SK-N-SH (cell line): ENCODE results near the gene TSKS. TPM values are rescaled to one million over a fixed set of nuclear protein-coding genes. Genes with fewer than 3 reads are reported as not detected.

ENCODE experiments used
- CTCF ChIA-PET: fragments of 300-600, 350-600 bp; formaldehyde crosslinking; extraction: SDS; loops from one replicate; lab custom pipeline; 2021; lab: Yijun Ruan, JAX
- POLR2A ChIA-PET: fragments of 350-600 bp; sonication (Branson Sonifier 250); formaldehyde crosslinking; extraction: SDS; loops from one replicate; lab custom pipeline; 2020; ENCODE audit warnings: antibody characterized with exemption, inconsistent platforms; lab: Yijun Ruan, JAX
- DNase-seq: peaks from one replicate; pipeline ENCODE4 v3.0.0; 2012
- H2AFZ ChIP-seq: fragments of 200-600 bp; sonication (generic); 2 replicates; pipeline ENCODE4 v1.8.1; 2016; ENCODE audit warnings: antibody characterized with exemption, mild to moderate bottlenecking, low read depth
- H3F3A ChIP-seq: fragments of 200-600 bp; sonication (generic); replicated peaks from 2 replicates; pipeline ENCODE3; 2016; ENCODE audit warnings: antibody characterized with exemption, mild to moderate bottlenecking; ENCODE audit not compliant: insufficient read depth
- H3K27ac ChIP-seq, 2 experiments: fragments of 200-500 bp in 1 of 2; fragments of 200-600 bp in 1 of 2; sonication (Bioruptor generic) in 1 of 2; sonication (generic), shearing (Covaris generic) in 1 of 2; 2 replicates each; pipeline versions ENCODE4 v1.5.1 to v1.6.1; 2014 to 2016; ENCODE audit warnings: low read depth in 2 of 2, inconsistent platforms in 1 of 2, low read length in 1 of 2, mild to moderate bottlenecking in 1 of 2, mixed read lengths in 1 of 2
- H3K27me3 ChIP-seq: fragments of 200-600 bp; sonication (generic), shearing (Covaris generic); 2 replicates; pipeline ENCODE4 v1.6.1; 2016; ENCODE audit warnings: mixed run types; ENCODE audit not compliant: insufficient read depth
- H3K36me3 ChIP-seq, 2 experiments: fragments of 200-500 bp in 1 of 2; fragments of 200-600 bp in 1 of 2; sonication (Bioruptor generic) in 1 of 2; sonication (generic) in 1 of 2; replicated peaks in 1 of 2; 2 replicates each; pipeline versions ENCODE3 to v1.5.1; 2014 to 2016; ENCODE audit warnings: low read length in 1 of 2, mild to moderate bottlenecking in 1 of 2; ENCODE audit not compliant: insufficient read depth in 2 of 2, control insufficient read depth in 1 of 2
- H3K4me1 ChIP-seq, 2 experiments: fragments of 200-500 bp in 1 of 2; fragments of 200-600 bp in 1 of 2; sonication (Bioruptor generic) in 1 of 2; sonication (generic), shearing (Covaris generic) in 1 of 2; 2 replicates each; pipeline versions ENCODE4 v1.5.1 to v1.6.1; 2014 to 2016; ENCODE audit warnings: low read depth in 1 of 2, low read length in 1 of 2, mixed run types in 1 of 2; ENCODE audit not compliant: insufficient read depth in 2 of 2, control insufficient read depth in 1 of 2
- H3K4me2 ChIP-seq: fragments of 200-600 bp; sonication (generic), shearing (Covaris generic); 2 replicates; pipeline ENCODE4 v1.6.1; 2017; ENCODE audit warnings: mixed run types
- H3K4me3 ChIP-seq, 2 experiments: fragments of 200-500 bp in 1 of 2; fragments of 200-600 bp in 1 of 2; sonication (Bioruptor generic) in 1 of 2; sonication (generic), shearing (Covaris generic) in 1 of 2; 2 replicates each; pipeline versions ENCODE4 v1.5.1 to v1.8.1; 2014 to 2016; ENCODE audit warnings: low read depth in 2 of 2, inconsistent platforms in 1 of 2, low read length in 1 of 2, mild to moderate bottlenecking in 1 of 2, mixed read lengths in 1 of 2, moderate library complexity in 1 of 2
- H3K79me2 ChIP-seq: fragments of 200-600 bp; sonication (generic); 2 replicates; pipeline ENCODE4 v1.8.1; 2017; ENCODE audit warnings: mild to moderate bottlenecking; ENCODE audit not compliant: insufficient read depth
- H3K9ac ChIP-seq: fragments of 200-600 bp; sonication (generic); 2 replicates; pipeline ENCODE4 v1.6.1; 2017; ENCODE audit warnings: mixed run types
- H3K9me2 ChIP-seq: fragments of 200-600 bp; sonication (generic); 2 replicates; pipeline ENCODE4 v1.6.1; 2017; ENCODE audit warnings: mixed run types
- H3K9me3 ChIP-seq: fragments of 200-600 bp; sonication (generic); 2 replicates; pipeline ENCODE4 v1.6.1; 2017; ENCODE audit warnings: mixed run types, mild to moderate bottlenecking, moderate library complexity
- H4K20me1 ChIP-seq: fragments of 200-600 bp; sonication (generic); 2 replicates; pipeline ENCODE4 v1.6.1; 2017; ENCODE audit warnings: mild to moderate bottlenecking, mixed run types; ENCODE audit not compliant: insufficient read depth
- CHD2 ChIP-seq: fragments of 150-350 bp; IDR thresholded peaks from 2 replicates; pipeline ENCODE4 v1.6.1; 2018; ENCODE audit warnings: low read length; ENCODE audit not compliant: partially characterized antibody
- ELF1 ChIP-seq: IDR thresholded peaks from 2 replicates; pipeline ENCODE4 v1.4.0; 2012
- FOSL2 ChIP-seq: IDR thresholded peaks from 2 replicates; pipeline ENCODE4 v1.4.0; 2012; ENCODE audit warnings: low read depth, mild to moderate bottlenecking, moderate library complexity, borderline replicate concordance
- FOXM1 ChIP-seq: IDR thresholded peaks from 2 replicates; pipeline ENCODE4 v1.4.0; 2012; ENCODE audit warnings: low read depth, mild to moderate bottlenecking
- GABPA ChIP-seq: IDR thresholded peaks from 2 replicates; pipeline ENCODE4 v1.4.0; 2012; ENCODE audit warnings: low read depth, mild to moderate bottlenecking
- JUND ChIP-seq: IDR thresholded peaks from 2 replicates; pipeline ENCODE4 v1.4.0; 2012
- MXI1 ChIP-seq: IDR thresholded peaks from 2 replicates; pipeline ENCODE4 v1.6.1; 2012; ENCODE audit warnings: mild to moderate bottlenecking, low read depth, low read length, improper control_type of control experiment
- NFIC ChIP-seq: IDR thresholded peaks from 2 replicates; pipeline ENCODE4 v1.4.0; 2012; ENCODE audit warnings: borderline replicate concordance
- NRF1 ChIP-seq: IDR thresholded peaks from 2 replicates; pipeline ENCODE4 v1.6.1; 2012; ENCODE audit warnings: low read depth, mild to moderate bottlenecking, low read length
- PBX3 ChIP-seq: IDR thresholded peaks from 2 replicates; pipeline ENCODE4; 2012
- POLR2AphosphoS5 ChIP-seq: IDR thresholded peaks from 2 replicates; pipeline ENCODE4 v1.6.1; 2012; ENCODE audit warnings: low read depth, low read length
- RAD21 ChIP-seq: IDR thresholded peaks from 2 replicates; pipeline ENCODE4 v1.6.1; 2012; ENCODE audit warnings: mild to moderate bottlenecking, low read length
- RCOR1 ChIP-seq: fragments of 150-350 bp; IDR thresholded peaks from 2 replicates; pipeline ENCODE4 v1.6.1; 2017; ENCODE audit warnings: antibody characterized with exemption, low read length
- RFX5 ChIP-seq: IDR thresholded peaks from 2 replicates; pipeline ENCODE4 v1.6.1; 2012; ENCODE audit warnings: mild to moderate bottlenecking, improper control_type of control experiment, low read length
- TCF12 ChIP-seq: IDR thresholded peaks from 2 replicates; pipeline ENCODE4 v1.4.0; 2012
- TEAD4 ChIP-seq: IDR thresholded peaks from 2 replicates; pipeline ENCODE4 v1.4.0; 2012; ENCODE audit warnings: mild to moderate bottlenecking, borderline replicate concordance; ENCODE audit not compliant: insufficient read depth
- USF2 ChIP-seq: fragments of 150-350 bp; IDR thresholded peaks from 2 replicates; pipeline ENCODE4 v1.6.1; 2017; ENCODE audit warnings: antibody characterized with exemption, low read length, low read depth, borderline replicate concordance
- YY1 ChIP-seq: IDR thresholded peaks from 2 replicates; pipeline ENCODE4 v1.4.0; 2012; ENCODE audit warnings: low read depth, mild to moderate bottlenecking
- ZBTB33 ChIP-seq: IDR thresholded peaks from 2 replicates; pipeline ENCODE4 v1.4.0; 2012; ENCODE audit warnings: low read depth, borderline replicate concordance
- WGBS: methylation state at CpG from one replicate; pipeline ENCODE4 v1.1.6; 2017; ENCODE audit warnings: low lambda C conversion rate; 5-methylcytosine and 5-hydroxymethylcytosine counted together
- polyA plus RNA-seq, 3 experiments: library from polyadenylated mRNA; depleted of rRNA; stranded (reverse); fragments of >200 nt; gene quantifications; 2 replicates each; pipeline ENCODE4 v1.2.3, GENCODE V29; 2012
- TF ChIP-seq, protein P1 (sequence below): fragments of 200-600 bp; sonication (generic); IDR thresholded peaks from 2 replicates; pipeline ENCODE4 v1.6.1; 2017; ENCODE audit warnings: antibody characterized with exemption, mild to moderate bottlenecking, moderate library complexity
- TF ChIP-seq, protein P2 (sequence below): IDR thresholded peaks from 2 replicates; pipeline ENCODE4 v1.4.0; 2012; ENCODE audit warnings: low read depth

The TSKS gene
- polyA plus RNA-seq, 1 of the 3 experiments (the other 2 are of a cell fraction), result not detected

- peak overlapping the region; percentile 62 for H3K9ac ChIP-seq
- WGBS, result 15% methylated on average over 31 of the region's 31 CpGs
- no peaks in the 10 kb centered on the region for H3K27me3 ChIP-seq
- H3F3A ChIP-seq, result peaks cover 20% of the 10 kb centered on the region
- peak overlapping the region; percentile 36 to 78; a peak in 3 of 4 replicates for H3K27ac ChIP-seq
- H3K4me3 ChIP-seq, result peak overlapping the region; percentile 59 to 71
- no peaks in the 10 kb centered on the region for H3K79me2 ChIP-seq
- peak overlapping the region; percentile 97 for H3K4me2 ChIP-seq
- no peaks in the 10 kb centered on the region for H3K9me3 ChIP-seq
- 0 out of 2 replicates have a peak overlapping the region, but pooled peaks have one; percentile 56 for H2AFZ ChIP-seq
- peaks cover 3 to 16% of the 10 kb centered on the region in 2 experiments for H3K36me3 ChIP-seq
- DNase-seq, result peak; percentile 99
- H4K20me1 ChIP-seq, result peaks cover 4% of the 10 kb centered on the region; the same call in 1 of the 2 replicates
- no peaks in the 10 kb centered on the region for H3K9me2 ChIP-seq
- H3K4me1 ChIP-seq, result peaks cover 12 to 19% of the 10 kb centered on the region in 2 experiments; a peak in 3 of 4 replicates
- TF ChIP-seq FOXM1 (no peak), RFX5 (no peak), MXI1 (peak; percentile 18; the same call in 1 of the 2 replicates), TCF12 (no peak), PBX3 (no peak), JUND (no peak), GABPA (no peak)
- CTCF ChIA-PET, result interaction anchor here (0.6 to 2.0 kb wide), 2 partner anchors 42 to 119 kb away, joined by 3 to 8 read pairs; partner anchors contain the start of gene PTOV1
- POLR2A ChIA-PET, result interaction anchor here (2.1 kb wide), 1 partner anchor 42 kb away, joined by 7 read pairs; the partner anchor contains the start of gene PTOV1
Measured at GRCh38 chr19:49808711-49809159, 45.6 kb upstream of the TSKS start.

DNA sequence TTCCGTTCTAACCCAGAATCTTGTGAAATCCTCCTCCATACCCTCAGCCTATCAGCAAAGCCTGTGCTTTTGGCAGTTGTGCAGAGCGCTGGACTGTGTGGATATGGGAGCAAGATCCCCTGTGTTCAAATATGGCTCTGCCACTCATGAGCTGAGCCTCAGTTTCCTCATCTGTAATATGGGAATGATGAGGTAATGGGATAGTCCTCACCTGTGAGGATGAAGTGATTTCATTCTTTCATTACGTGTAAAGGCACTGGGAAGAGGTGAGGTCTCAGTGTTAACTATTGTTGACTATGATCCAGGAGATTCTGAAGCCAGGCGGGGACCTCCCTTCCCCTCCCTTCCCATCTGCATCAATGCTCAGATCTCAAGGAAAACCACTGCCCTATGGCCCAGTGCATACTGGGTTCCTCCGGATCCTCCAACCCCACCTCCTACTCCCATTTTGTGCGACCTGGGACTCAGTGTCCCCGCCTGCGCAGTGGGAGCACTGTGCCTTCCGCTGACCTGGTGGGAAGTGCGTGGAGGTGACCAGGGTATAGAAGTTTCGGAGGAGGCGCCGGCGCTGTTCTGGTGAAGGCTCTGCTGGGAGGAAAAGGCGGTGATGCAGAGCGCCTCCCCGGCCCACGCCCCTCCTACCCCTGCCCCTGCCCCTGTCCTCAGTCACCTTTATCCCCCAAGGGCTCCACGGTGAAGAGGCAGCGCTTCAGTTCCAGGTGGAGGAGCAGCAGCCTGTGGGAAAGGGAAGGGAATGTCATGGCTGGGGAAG is 45.0 kb upstream of the TSKS start:
- Histone ChIP-seq H3K79me2 (no peaks in the 10 kb centered on the region), H3K4me1 (peaks cover 12 to 20% of the 10 kb centered on the region in 2 experiments; a peak in 3 of 4 replicates), H3K4me3 (no peak overlapping the region; a peak in 1 of 4 replicates), H3F3A (peaks cover 20% of the 10 kb centered on the region), H3K36me3 (peaks cover 8 to 22% of the 10 kb centered on the region in 2 experiments), H4K20me1 (peaks cover 4% of the 10 kb centered on the region; the same call in 1 of the 2 replicates), H3K27ac (peak overlapping the region; percentile 18 to 36; a peak in 2 of 4 replicates), H2AFZ (no peak overlapping the region), H3K4me2 (peak overlapping the region; percentile 97; the same call in 1 of the 2 replicates), H3K9ac (no peak overlapping the region), H3K9me3 (no peaks in the 10 kb centered on the region), H3K9me2 (no peaks in the 10 kb centered on the region), H3K27me3 (no peaks in the 10 kb centered on the region)
- POLR2A ChIA-PET, result no interaction called here
- WGBS, result 93% methylated on average over 20 of the region's 20 CpGs
- no peak for DNase-seq
- no peak for TF ChIP-seq NFIC
- TF ChIP-seq NRF1, result no peak
- TF ChIP-seq POLR2AphosphoS5, result no peak
- TF ChIP-seq FOSL2, result no peak
- TF ChIP-seq, protein P1, sequence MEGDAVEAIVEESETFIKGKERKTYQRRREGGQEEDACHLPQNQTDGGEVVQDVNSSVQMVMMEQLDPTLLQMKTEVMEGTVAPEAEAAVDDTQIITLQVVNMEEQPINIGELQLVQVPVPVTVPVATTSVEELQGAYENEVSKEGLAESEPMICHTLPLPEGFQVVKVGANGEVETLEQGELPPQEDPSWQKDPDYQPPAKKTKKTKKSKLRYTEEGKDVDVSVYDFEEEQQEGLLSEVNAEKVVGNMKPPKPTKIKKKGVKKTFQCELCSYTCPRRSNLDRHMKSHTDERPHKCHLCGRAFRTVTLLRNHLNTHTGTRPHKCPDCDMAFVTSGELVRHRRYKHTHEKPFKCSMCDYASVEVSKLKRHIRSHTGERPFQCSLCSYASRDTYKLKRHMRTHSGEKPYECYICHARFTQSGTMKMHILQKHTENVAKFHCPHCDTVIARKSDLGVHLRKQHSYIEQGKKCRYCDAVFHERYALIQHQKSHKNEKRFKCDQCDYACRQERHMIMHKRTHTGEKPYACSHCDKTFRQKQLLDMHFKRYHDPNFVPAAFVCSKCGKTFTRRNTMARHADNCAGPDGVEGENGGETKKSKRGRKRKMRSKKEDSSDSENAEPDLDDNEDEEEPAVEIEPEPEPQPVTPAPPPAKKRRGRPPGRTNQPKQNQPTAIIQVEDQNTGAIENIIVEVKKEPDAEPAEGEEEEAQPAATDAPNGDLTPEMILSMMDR, result no peak
- TF ChIP-seq USF2, result no peak
- no peak for TF ChIP-seq RAD21
- TF ChIP-seq TEAD4, result no peak
- TF ChIP-seq ZBTB33, result no peak
- no peak for TF ChIP-seq YY1
- no peak for TF ChIP-seq CHD2
- TF ChIP-seq RFX5, result no peak
- TF ChIP-seq, protein P2, sequence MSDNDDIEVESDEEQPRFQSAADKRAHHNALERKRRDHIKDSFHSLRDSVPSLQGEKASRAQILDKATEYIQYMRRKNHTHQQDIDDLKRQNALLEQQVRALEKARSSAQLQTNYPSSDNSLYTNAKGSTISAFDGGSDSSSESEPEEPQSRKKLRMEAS, result no peak
- TF ChIP-seq RCOR1, result no peak
- TF ChIP-seq ELF1, result no peak
- no peak for TF ChIP-seq MXI1
- TF ChIP-seq, all 33 proteins: peak for 0
- CTCF ChIA-PET, result no interaction called here
